ENCODE data around the gene SNAI3. TPM values are rescaled to one million over a fixed set of nuclear protein-coding genes. Genes with fewer than 3 reads are reported as not detected.

The SNAI3 gene
- total RNA-seq, 4 donors from 2014 or later = 0.39 to 1.7 (median 1.1) TPM; not detected in 1

GRCh38 chr16:88651276-88651988 lies 34.9 kb downstream of the SNAI3 start:
- TF ChIP-seq POLR2A (IDR thresholded peaks at IDR 0.05) (no peak), POLR2AphosphoS5 (IDR thresholded peaks at IDR 0.05) (no peak), CTCF (IDR thresholded peaks at IDR 0.05) (no peak), EP300 (IDR thresholded peaks at IDR 0.05) (no peak)
- H3K36me3 ChIP-seq = peaks cover 0 to 50% of the 10 kb centered on the region in 2 donors
- no peaks in the 10 kb centered on the region for H3K9me3 ChIP-seq
- ATAC-seq = peak; percentile 56
- peaks cover 29% of the 10 kb centered on the region for H3K27me3 ChIP-seq
- H3K4me3 ChIP-seq = peak overlapping the region; percentile 57 to 70
- H3K27ac ChIP-seq = peak overlapping the region in 3 of 4 donors; percentile 69 to 78 (median 71)
- WGBS, 2 donors (ENCODE audit: low coverage in 1 of 2) = no CpG with 5 or more reads among the region's 24 CpGs
- H3K4me1 ChIP-seq = peaks cover 0 to 29% (median 9%) of the 10 kb centered on the region in 3 donors

- Histone ChIP-seq H3K4me1 (peaks cover 0 to 29% (median 9%) of the 10 kb centered on the region in 3 donors), H3K36me3 (peaks cover 0 to 47% of the 10 kb centered on the region in 2 donors), H3K27ac (peak within 1 kb of the TSS in 3 of 4 donors; percentile 69 to 78 (median 71)), H3K4me3 (peak within 1 kb of the TSS; percentile 57 to 70), H3K27me3 (peaks cover 29% of the 10 kb centered on the region), H3K9me3 (no peaks in the 10 kb centered on the region)
- peak; percentile 82 for ATAC-seq
- no CpG with 5 or more reads among the region's 41 CpGs for WGBS, 2 donors (ENCODE audit: low coverage in 1 of 2)
- TF ChIP-seq POLR2A (IDR thresholded peaks at IDR 0.05) (peak in 1 of 2 donors; percentile 45), CTCF (IDR thresholded peaks at IDR 0.05) (no peak)
Measured at GRCh38 chr16:88650749-88651275, 35.5 kb downstream of the SNAI3 start, which contains the start of gene CYBA. CYBA (minus strand) TSS chr16:88651053; CDS start chr16:88651013, 40 bp downstream.

GRCh38 chr16:88649924-88650748 lies 36.2 kb downstream of the SNAI3 start:
- peak; percentile 34 for ATAC-seq
- peaks cover 0 to 29% (median 9%) of the 10 kb centered on the region in 3 donors for H3K4me1 ChIP-seq
- WGBS, 2 donors (ENCODE audit: low coverage in 1 of 2) = 30% methylated on average over 2 of the region's 37 CpGs; no CpG with 5 or more reads in 1 of the 2 donors
- H3K27me3 ChIP-seq = peaks cover 29% of the 10 kb centered on the region
- peak overlapping the region; percentile 57 to 70 for H3K4me3 ChIP-seq
- peaks cover 0 to 42% of the 10 kb centered on the region in 2 donors for H3K36me3 ChIP-seq
- H3K9me3 ChIP-seq = no peaks in the 10 kb centered on the region
- no peak for TF ChIP-seq POLR2A (IDR thresholded peaks at IDR 0.05)
- TF ChIP-seq POLR2AphosphoS5 (IDR thresholded peaks at IDR 0.05) = no peak
- no peak for TF ChIP-seq EP300 (IDR thresholded peaks at IDR 0.05)
- TF ChIP-seq CTCF (IDR thresholded peaks at IDR 0.05) = no peak
- peak overlapping the region in 3 of 4 donors; percentile 69 to 78 (median 71) for H3K27ac ChIP-seq

- Histone ChIP-seq H3K27me3 (peaks cover 29% of the 10 kb centered on the region), H3K27ac (peak overlapping the region in 3 of 4 donors; percentile 69 to 78 (median 71)), H3K9me3 (no peaks in the 10 kb centered on the region), H3K4me1 (peaks cover 0 to 29% (median 9%) of the 10 kb centered on the region in 3 donors), H3K4me3 (peak overlapping the region in 1 of 2 donors; percentile 70), H3K36me3 (peaks cover 0 to 34% of the 10 kb centered on the region in 2 donors)
- no peak for ATAC-seq
- TF ChIP-seq CTCF (IDR thresholded peaks at IDR 0.05) (no peak), POLR2A (IDR thresholded peaks at IDR 0.05) (no peak), EP300 (IDR thresholded peaks at IDR 0.05) (no peak), POLR2AphosphoS5 (IDR thresholded peaks at IDR 0.05) (no peak)
- WGBS, 2 donors (ENCODE audit: low coverage in 1 of 2) = 83 to 92% methylated on average over 8 to 11 of the region's 20 CpGs
Measured at GRCh38 chr16:88649195-88649923, 36.9 kb downstream of the SNAI3 start.

Measured in gastroesophageal sphincter (tissue), 4 donors.